HepG2 (cell line): ENCODE results near the gene SWI5.

Experiments
- HNF4G ChIP-seq, 2 experiments: sonication (generic) in 1 of 2; formaldehyde crosslinking in 1 of 2; IDR thresholded peaks; 2 replicates each; pipeline versions ENCODE4 v1.4.0 to v1.6.1; 2011 to 2020; ENCODE audit warnings: borderline replicate concordance in 2 of 2, low read depth in 2 of 2, mild to moderate bottlenecking in 2 of 2, low read length in 1 of 2, missing genetic modification reagents in 1 of 2, moderate library complexity in 1 of 2
- KLF13 ChIP-seq: sonication (generic); formaldehyde crosslinking; IDR thresholded peaks from 2 replicates; pipeline ENCODE4 v1.4.0; 2020; ENCODE audit warnings: mild to moderate bottlenecking, missing genetic modification reagents
- NKX3-1 ChIP-seq: sonication (generic); formaldehyde crosslinking; IDR thresholded peaks from 2 replicates; pipeline ENCODE4 v1.5.0; 2020; ENCODE audit warnings: missing genetic modification reagents
- SIN3A ChIP-seq: IDR thresholded peaks from 2 replicates; pipeline ENCODE4 v1.6.1; 2011; ENCODE audit warnings: low read depth, mild to moderate bottlenecking, control low read depth, low read length, borderline replicate concordance
- ZNF777 ChIP-seq: sonication (generic); formaldehyde crosslinking; IDR thresholded peaks from 2 replicates; pipeline ENCODE4 v1.4.0; 2020; ENCODE audit warnings: missing genetic modification reagents
- TF ChIP-seq, protein P1 (sequence below): sonication (generic); formaldehyde crosslinking; IDR thresholded peaks from 2 replicates; pipeline ENCODE4 v1.8.1; 2023; ENCODE audit warnings: mild to moderate bottlenecking, missing genetic modification reagents
- TF ChIP-seq, protein P2 (sequence below): sonication (generic); formaldehyde crosslinking; IDR thresholded peaks from 2 replicates; pipeline ENCODE4 v1.5.0; 2020; ENCODE audit warnings: mild to moderate bottlenecking, missing genetic modification reagents, moderate library complexity
- TF ChIP-seq, protein P3 (sequence below): sonication (generic); formaldehyde crosslinking; IDR thresholded peaks from 2 replicates; pipeline ENCODE4 v1.8.1; 2023; ENCODE audit warnings: mild to moderate bottlenecking, inconsistent platforms, moderate library complexity, missing genetic modification reagents, borderline replicate concordance
- TF ChIP-seq, protein P4 (sequence below): sonication (generic); formaldehyde crosslinking; IDR thresholded peaks from 2 replicates; pipeline ENCODE4 v1.4.0; 2020; ENCODE audit warnings: mild to moderate bottlenecking, missing genetic modification reagents

DNA sequence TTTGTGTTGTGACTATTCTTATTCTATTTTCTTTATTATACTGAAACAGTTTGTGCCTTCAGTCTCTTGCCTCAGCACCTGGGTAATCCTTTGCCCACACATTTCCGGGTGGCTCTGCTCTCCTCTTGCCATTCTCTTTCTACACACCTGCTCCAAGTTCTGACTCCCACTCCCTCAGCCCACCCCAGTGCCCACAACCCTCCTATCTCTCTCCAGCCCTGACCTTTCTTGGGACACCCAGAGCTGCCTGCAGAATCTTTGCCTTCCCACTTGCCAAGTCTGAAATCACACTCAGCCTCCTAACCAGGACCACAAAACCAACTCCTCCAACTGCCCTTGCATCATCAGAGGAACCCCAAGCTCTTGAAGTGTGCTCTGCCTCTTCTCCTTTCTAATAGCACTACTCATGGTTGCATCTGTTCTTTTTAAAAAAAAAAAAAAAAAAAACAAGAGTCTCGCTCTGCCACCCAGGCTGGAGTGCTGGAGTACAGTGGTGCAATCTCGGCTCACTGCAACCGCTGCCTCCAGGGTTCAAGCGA lies 4.1 kb downstream of the SWI5 start:
- TF ChIP-seq KLF13 (CRISPR knock-in tag) (no peak), SIN3A (no peak), NKX3-1 (CRISPR knock-in tag) (no peak), HNF4G (IDR thresholded peaks at IDR 0.05; ENCODE audit: borderline replicate concordance, low read depth, low read length) (no peak), HNF4G (CRISPR knock-in tag; IDR thresholded peaks at IDR 0.05; ENCODE audit: borderline replicate concordance, low read depth) (no peak), ZNF777 (CRISPR knock-in tag) (no peak)
- TF ChIP-seq, protein P1, sequence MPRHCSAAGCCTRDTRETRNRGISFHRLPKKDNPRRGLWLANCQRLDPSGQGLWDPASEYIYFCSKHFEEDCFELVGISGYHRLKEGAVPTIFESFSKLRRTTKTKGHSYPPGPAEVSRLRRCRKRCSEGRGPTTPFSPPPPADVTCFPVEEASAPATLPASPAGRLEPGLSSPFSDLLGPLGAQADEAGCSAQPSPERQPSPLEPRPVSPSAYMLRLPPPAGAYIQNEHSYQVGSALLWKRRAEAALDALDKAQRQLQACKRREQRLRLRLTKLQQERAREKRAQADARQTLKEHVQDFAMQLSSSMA (CRISPR knock-in tag): no peak
- TF ChIP-seq, protein P2, sequence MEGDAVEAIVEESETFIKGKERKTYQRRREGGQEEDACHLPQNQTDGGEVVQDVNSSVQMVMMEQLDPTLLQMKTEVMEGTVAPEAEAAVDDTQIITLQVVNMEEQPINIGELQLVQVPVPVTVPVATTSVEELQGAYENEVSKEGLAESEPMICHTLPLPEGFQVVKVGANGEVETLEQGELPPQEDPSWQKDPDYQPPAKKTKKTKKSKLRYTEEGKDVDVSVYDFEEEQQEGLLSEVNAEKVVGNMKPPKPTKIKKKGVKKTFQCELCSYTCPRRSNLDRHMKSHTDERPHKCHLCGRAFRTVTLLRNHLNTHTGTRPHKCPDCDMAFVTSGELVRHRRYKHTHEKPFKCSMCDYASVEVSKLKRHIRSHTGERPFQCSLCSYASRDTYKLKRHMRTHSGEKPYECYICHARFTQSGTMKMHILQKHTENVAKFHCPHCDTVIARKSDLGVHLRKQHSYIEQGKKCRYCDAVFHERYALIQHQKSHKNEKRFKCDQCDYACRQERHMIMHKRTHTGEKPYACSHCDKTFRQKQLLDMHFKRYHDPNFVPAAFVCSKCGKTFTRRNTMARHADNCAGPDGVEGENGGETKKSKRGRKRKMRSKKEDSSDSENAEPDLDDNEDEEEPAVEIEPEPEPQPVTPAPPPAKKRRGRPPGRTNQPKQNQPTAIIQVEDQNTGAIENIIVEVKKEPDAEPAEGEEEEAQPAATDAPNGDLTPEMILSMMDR (CRISPR knock-in tag): no peak
- TF ChIP-seq, protein P3, sequence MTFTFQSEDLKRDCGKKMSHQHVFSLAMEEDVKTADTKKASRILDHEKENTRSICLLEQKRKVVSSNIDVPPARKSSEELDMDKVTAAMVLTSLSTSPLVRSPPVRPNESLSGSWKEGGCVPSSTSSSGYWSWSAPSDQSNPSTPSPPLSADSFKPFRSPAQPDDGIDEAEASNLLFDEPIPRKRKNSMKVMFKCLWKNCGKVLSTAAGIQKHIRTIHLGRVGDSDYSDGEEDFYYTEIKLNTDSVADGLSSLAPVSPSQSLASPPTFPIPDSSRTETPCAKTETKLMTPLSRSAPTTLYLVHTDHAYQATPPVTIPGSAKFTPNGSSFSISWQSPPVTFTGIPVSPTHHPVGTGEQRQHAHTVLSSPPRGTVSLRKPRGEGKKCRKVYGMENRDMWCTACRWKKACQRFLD (CRISPR knock-in tag): no peak
- TF ChIP-seq, protein P4, sequence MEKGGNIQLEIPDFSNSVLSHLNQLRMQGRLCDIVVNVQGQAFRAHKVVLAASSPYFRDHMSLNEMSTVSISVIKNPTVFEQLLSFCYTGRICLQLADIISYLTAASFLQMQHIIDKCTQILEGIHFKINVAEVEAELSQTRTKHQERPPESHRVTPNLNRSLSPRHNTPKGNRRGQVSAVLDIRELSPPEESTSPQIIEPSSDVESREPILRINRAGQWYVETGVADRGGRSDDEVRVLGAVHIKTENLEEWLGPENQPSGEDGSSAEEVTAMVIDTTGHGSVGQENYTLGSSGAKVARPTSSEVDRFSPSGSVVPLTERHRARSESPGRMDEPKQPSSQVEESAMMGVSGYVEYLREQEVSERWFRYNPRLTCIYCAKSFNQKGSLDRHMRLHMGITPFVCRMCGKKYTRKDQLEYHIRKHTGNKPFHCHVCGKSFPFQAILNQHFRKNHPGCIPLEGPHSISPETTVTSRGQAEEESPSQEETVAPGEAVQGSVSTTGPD: no peak
